CD14-positive monocyte (primary cell): Measurements from ENCODE around the gene TEX51. TPM values are rescaled to one million over a fixed set of nuclear protein-coding genes. Genes with fewer than 3 reads are reported as not detected.

Experiments used
- DNase-seq, 3 donors: peaks; one replicate each; pipeline ENCODE4 v3.0.0-alpha.2; 2011 to 2022
- H2AFZ ChIP-seq: 2 replicates; pipeline ENCODE4 v1.6.0; 2012; ENCODE audit warnings: mild to moderate bottlenecking, low read depth, low read length, inconsistent platforms; ENCODE audit not compliant: insufficient read depth, poor library complexity, severe bottlenecking
- H3K27ac ChIP-seq, 2 donors: 1 replicate in 1 of 2; 2 replicates in 1 of 2; pipeline ENCODE4 v1.5.1; 2012 to 2013; ENCODE audit warnings: low read length in 2 of 2, control low read depth in 1 of 2, inconsistent platforms in 1 of 2, low read depth in 1 of 2, mild to moderate bottlenecking in 1 of 2
- H3K27me3 ChIP-seq, 2 donors: one replicate each; pipeline versions ENCODE4 v1.6.0 to v1.6.1; 2011 to 2013; ENCODE audit warnings: low read length in 2 of 2; ENCODE audit not compliant: control insufficient read depth in 2 of 2, insufficient read depth in 2 of 2
- H3K36me3 ChIP-seq, 2 donors: replicated peaks in 1 of 2; 1 replicate in 1 of 2; 2 replicates in 1 of 2; pipeline versions ENCODE4 v1.5.1 to v1.6.1; 2012 to 2013; ENCODE audit warnings: low read length in 2 of 2, control low read depth in 1 of 2, inconsistent platforms in 1 of 2, mild to moderate bottlenecking in 1 of 2; ENCODE audit not compliant: insufficient read depth in 2 of 2, control insufficient read depth in 1 of 2
- H3K4me1 ChIP-seq, 2 donors: 1 replicate in 1 of 2; 2 replicates in 1 of 2; pipeline versions ENCODE4 v1.5.1 to v1.6.1; 2012 to 2013; ENCODE audit warnings: low read length in 2 of 2, control low read depth in 1 of 2, inconsistent platforms in 1 of 2, mild to moderate bottlenecking in 1 of 2, moderate library complexity in 1 of 2; ENCODE audit not compliant: insufficient read depth in 2 of 2, control insufficient read depth in 1 of 2
- H3K4me2 ChIP-seq: replicated peaks from 2 replicates; pipeline ENCODE3; 2012; ENCODE audit warnings: low read length, moderate library complexity, mild to moderate bottlenecking; ENCODE audit not compliant: poor library complexity, severe bottlenecking; ENCODE audit errors: extremely low read depth
- H3K4me3 ChIP-seq, 3 experiments: fragments of 200-600 bp in 1 of 3; sonication (generic) in 1 of 3; replicated peaks in 1 of 3; 1 replicate in 2 of 3; 2 replicates in 1 of 3; pipeline ENCODE4 v1.5.1; 2011 to 2013; ENCODE audit warnings: low read length in 3 of 3, mild to moderate bottlenecking in 3 of 3, control low read depth in 2 of 3, low read depth in 2 of 3, inconsistent platforms in 1 of 3, moderate library complexity in 1 of 3
- H3K79me2 ChIP-seq: 2 replicates; pipeline ENCODE4 v1.6.0; 2012; ENCODE audit warnings: mild to moderate bottlenecking, control low read depth, inconsistent platforms, low read length, moderate library complexity; ENCODE audit not compliant: insufficient read depth
- H3K9ac ChIP-seq: 2 replicates; pipeline ENCODE4 v1.6.0; 2017; ENCODE audit warnings: low read length, mild to moderate bottlenecking; ENCODE audit not compliant: insufficient read depth, poor library complexity, severe bottlenecking
- H3K9me3 ChIP-seq, 2 donors: replicated peaks in 1 of 2; 1 replicate in 1 of 2; 2 replicates in 1 of 2; pipeline versions ENCODE4 v1.5.1 to v1.6.1; 2012 to 2013; ENCODE audit warnings: low read length in 2 of 2, control low read depth in 1 of 2; ENCODE audit not compliant: control insufficient read depth in 1 of 2, insufficient read depth in 1 of 2
- H4K20me1 ChIP-seq: 2 replicates; pipeline ENCODE4 v1.6.0; 2012; ENCODE audit warnings: mild to moderate bottlenecking, low read length, control low read depth, moderate library complexity; ENCODE audit not compliant: insufficient read depth
- H3K27ac Mint-ChIP-seq, 7 donors: one replicate each; pipeline ENCODE4 v1.8.0; 2020; ENCODE audit warnings: mild to moderate bottlenecking in 7 of 7, mixed read lengths in 7 of 7, moderate library complexity in 6 of 7, inconsistent platforms in 2 of 7
- H3K27me3 Mint-ChIP-seq, 3 donors: one replicate each; pipeline ENCODE4 v1.8.0; 2021 to 2022; ENCODE audit warnings: low read depth in 3 of 3, mild to moderate bottlenecking in 3 of 3, mixed read lengths in 3 of 3, moderate library complexity in 3 of 3, inconsistent platforms in 1 of 3
- H3K36me3 Mint-ChIP-seq, 2 donors: one replicate each; pipeline ENCODE4 v1.8.0; 2020; ENCODE audit warnings: mixed read lengths in 2 of 2, inconsistent platforms in 1 of 2, mild to moderate bottlenecking in 1 of 2
- H3K4me1 Mint-ChIP-seq: one replicate; pipeline ENCODE4 v1.8.0; 2020; ENCODE audit warnings: mild to moderate bottlenecking, mixed read lengths
- H3K4me3 Mint-ChIP-seq, 2 donors: one replicate each; pipeline ENCODE4 v1.8.0; 2020; ENCODE audit warnings: mild to moderate bottlenecking in 2 of 2, mixed read lengths in 2 of 2, moderate library complexity in 1 of 2
- H3K9me3 Mint-ChIP-seq, 7 donors: one replicate each; pipeline ENCODE4 v1.8.0; 2020 to 2022; ENCODE audit warnings: mixed read lengths in 7 of 7, mild to moderate bottlenecking in 6 of 7, moderate library complexity in 6 of 7, inconsistent platforms in 2 of 7
- WGBS: methylation state at CpG from one replicate; pipeline ENCODE4 v1.1.5; 2013; ENCODE audit warnings: missing lambda C conversion rate; ENCODE audit not compliant: insufficient coverage; 5-methylcytosine and 5-hydroxymethylcytosine counted together
- intact Hi-C, 2 donors: fragments of 100-400 bp; cut with micrococcal nuclease; formaldehyde crosslinking; loops; one replicate each; pipeline versions ENCODE4 v1.15.0 to v1.15.1; 2023
- polyA plus RNA-seq, 3 donors: library from polyadenylated mRNA; depleted of rRNA in 1 of 3; unstranded in 2 of 3; stranded (reverse) in 1 of 3; fragments of 300-500 nt in 2 of 3; fragments of >200 nt in 1 of 3; fragmentation: Illumina TruSeq in 2 of 3; gene quantifications; 1 replicate in 2 of 3; 2 replicates in 1 of 3; pipeline ENCODE4 v1.2.3, GENCODE V29; 2012 to 2021
- TF ChIP-seq, protein P1 (sequence below): fragments of 200-600 bp; IDR thresholded peaks from one replicate; pipeline ENCODE4 v1.8.0; 2022; ENCODE audit warnings: antibody characterized with exemption, mild to moderate bottlenecking

The TEX51 gene
- polyA plus RNA-seq, 3 donors = not detected

DNA sequence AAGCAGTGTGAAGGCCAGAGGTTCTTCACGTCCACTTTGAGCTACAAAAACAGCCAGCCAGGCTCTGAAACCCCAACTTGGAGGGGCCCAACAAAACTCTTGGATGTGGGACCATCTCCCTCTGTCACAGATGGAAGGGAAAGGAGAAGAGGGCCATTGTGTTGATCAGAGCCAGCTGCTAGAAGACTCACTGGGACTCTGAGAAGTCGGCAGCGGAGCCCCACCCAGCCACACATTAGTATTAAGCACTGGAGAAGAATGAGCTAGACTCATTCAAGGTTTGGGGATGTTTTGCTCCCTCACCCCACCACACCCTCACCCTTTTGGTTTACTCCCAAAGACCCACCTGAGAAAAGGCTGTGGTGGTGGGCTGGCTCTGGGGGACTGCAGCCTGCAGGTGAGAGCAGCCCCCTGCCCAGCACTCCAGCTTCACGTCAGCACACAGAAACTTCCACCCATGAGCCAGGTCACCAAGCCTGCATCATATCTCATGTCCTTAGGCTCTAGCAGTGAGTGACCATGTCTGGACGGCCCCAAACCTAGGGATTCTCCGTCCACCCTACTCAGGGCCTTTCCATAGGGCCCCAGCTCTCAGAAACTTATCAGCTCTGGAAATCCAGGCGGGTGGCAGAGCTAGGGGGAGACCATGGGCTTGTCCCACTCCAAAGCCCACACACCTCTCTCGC, 12.6 kb downstream of the TEX51 start:
- TF ChIP-seq, protein P1, sequence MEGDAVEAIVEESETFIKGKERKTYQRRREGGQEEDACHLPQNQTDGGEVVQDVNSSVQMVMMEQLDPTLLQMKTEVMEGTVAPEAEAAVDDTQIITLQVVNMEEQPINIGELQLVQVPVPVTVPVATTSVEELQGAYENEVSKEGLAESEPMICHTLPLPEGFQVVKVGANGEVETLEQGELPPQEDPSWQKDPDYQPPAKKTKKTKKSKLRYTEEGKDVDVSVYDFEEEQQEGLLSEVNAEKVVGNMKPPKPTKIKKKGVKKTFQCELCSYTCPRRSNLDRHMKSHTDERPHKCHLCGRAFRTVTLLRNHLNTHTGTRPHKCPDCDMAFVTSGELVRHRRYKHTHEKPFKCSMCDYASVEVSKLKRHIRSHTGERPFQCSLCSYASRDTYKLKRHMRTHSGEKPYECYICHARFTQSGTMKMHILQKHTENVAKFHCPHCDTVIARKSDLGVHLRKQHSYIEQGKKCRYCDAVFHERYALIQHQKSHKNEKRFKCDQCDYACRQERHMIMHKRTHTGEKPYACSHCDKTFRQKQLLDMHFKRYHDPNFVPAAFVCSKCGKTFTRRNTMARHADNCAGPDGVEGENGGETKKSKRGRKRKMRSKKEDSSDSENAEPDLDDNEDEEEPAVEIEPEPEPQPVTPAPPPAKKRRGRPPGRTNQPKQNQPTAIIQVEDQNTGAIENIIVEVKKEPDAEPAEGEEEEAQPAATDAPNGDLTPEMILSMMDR = no peak
- Mint-ChIP-seq H3K27ac (no peak overlapping the region), H3K4me3 (no peak overlapping the region), H3K27me3 (peaks cover 0 to 3% (median 0%) of the 10 kb centered on the region in 3 donors), H3K4me1 (no peaks in the 10 kb centered on the region), H3K36me3 (no peaks in the 10 kb centered on the region), H3K9me3 (peaks cover 0 to 10% (median 1%) of the 10 kb centered on the region in 7 donors)
- Histone ChIP-seq H3K4me1 (no peaks in the 10 kb centered on the region), H3K79me2 (no peaks in the 10 kb centered on the region), H3K9me3 (no peaks in the 10 kb centered on the region), H2AFZ (no peak overlapping the region), H3K9ac (no peak overlapping the region), H3K4me3 (no peak overlapping the region), H4K20me1 (no peaks in the 10 kb centered on the region), H3K4me2 (no peak overlapping the region), H3K27ac (no peak overlapping the region), H3K27me3 (no peaks in the 10 kb centered on the region), H3K36me3 (no peaks in the 10 kb centered on the region)
- 96% methylated on average over 3 of the region's 8 CpGs for WGBS
- intact Hi-C loops = no loop called here
- no peak for DNase-seq

DNA sequence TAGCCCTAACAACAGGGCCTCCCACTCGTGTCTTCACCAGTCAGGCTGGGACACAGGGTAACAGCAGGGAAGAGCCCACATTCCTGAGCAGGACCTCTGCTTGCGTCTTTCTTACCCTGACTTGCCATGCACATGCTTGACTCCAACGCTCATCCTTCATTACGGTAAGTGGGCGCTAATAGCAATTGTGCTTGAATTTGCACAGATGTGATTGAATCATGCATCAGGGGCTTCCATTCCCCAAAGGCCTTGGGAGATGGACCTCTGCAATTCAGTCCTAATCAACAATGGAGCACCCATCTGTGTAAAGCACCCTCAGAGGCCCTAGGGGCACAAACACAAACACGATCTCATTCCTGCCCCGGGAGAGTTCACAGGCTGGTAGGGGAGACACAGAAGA, 13.5 kb downstream of the TEX51 start:
- Mint-ChIP-seq H3K27ac (no peak overlapping the region), H3K36me3 (no peaks in the 10 kb centered on the region), H3K27me3 (peaks cover 0 to 3% (median 0%) of the 10 kb centered on the region in 3 donors), H3K4me1 (no peaks in the 10 kb centered on the region), H3K4me3 (no peak overlapping the region), H3K9me3 (peaks cover 0 to 10% (median 2%) of the 10 kb centered on the region in 7 donors)
- H3K79me2 ChIP-seq = no peaks in the 10 kb centered on the region
- H3K4me2 ChIP-seq = no peak overlapping the region
- 96% methylated on average over 7 of the region's 7 CpGs for WGBS
- no peaks in the 10 kb centered on the region for H3K4me1 ChIP-seq
- H3K36me3 ChIP-seq = no peaks in the 10 kb centered on the region
- no peak overlapping the region for H3K4me3 ChIP-seq
- H4K20me1 ChIP-seq = no peaks in the 10 kb centered on the region
- DNase-seq = no peak
- no peak overlapping the region for H3K27ac ChIP-seq
- no peak overlapping the region for H2AFZ ChIP-seq
- TF ChIP-seq, protein P1 = no peak
- no peak overlapping the region for H3K9ac ChIP-seq
- no peaks in the 10 kb centered on the region for H3K9me3 ChIP-seq
- H3K27me3 ChIP-seq = no peaks in the 10 kb centered on the region
- intact Hi-C loops = no loop called here
